COLO829 (cell line): ENCODE measurements around the gene ACP7.
"Not testable (repeated sequence)": the region's sequence is repeated elsewhere in the genome, so short reads cannot be mapped to it uniquely, and the experiment has no call there.

Source experiments
- DNase-seq: peaks from one replicate; pipeline ENCODE4 v3.0.0; 2012; ENCODE audit warnings: low spot score

The ACP7 gene

GRCh38 chr19:39132344-39132969 is 48.3 kb downstream of the ACP7 start:
- DNase-seq: no peak

GRCh38 chr19:39133431-39134270 is 49.5 kb downstream of the ACP7 start:
- DNase-seq: no peak

- no peak for DNase-seq
These were observed 51.5 kb downstream of the ACP7 start for GRCh38 chr19:39135701-39136100.

- DNase-seq: no peak
These were observed 52.2 kb downstream of the ACP7 start for GRCh38 chr19:39136225-39136940.

- no peak for DNase-seq
These were observed 53.0 kb downstream of the ACP7 start for GRCh38 chr19:39137131-39137530.

GRCh38 chr19:39138221-39139211 is 54.3 kb downstream of the ACP7 start:
- no peak for DNase-seq

- no peak for DNase-seq
These were observed 55.2 kb downstream of the ACP7 start for GRCh38 chr19:39139305-39139874.

GRCh38 chr19:39139971-39140453 is 55.8 kb downstream of the ACP7 start:
- DNase-seq: no peak

GRCh38 chr19:39140594-39140993 is 56.4 kb downstream of the ACP7 start:
- DNase-seq: no peak

GRCh38 chr19:39141929-39142328 is 57.8 kb downstream of the ACP7 start:
- no peak for DNase-seq

- no peak for DNase-seq
These were observed 58.5 kb downstream of the ACP7 start for GRCh38 chr19:39142630-39143029.

GRCh38 chr19:39143757-39144289 is 59.7 kb downstream of the ACP7 start:
- not testable (repeated sequence) for DNase-seq

- DNase-seq: no peak
These were observed 60.3 kb downstream of the ACP7 start for GRCh38 chr19:39144290-39145071.

GRCh38 chr19:39145180-39145953 is 61.2 kb downstream of the ACP7 start:
- DNase-seq: no peak

GRCh38 chr19:39146091-39146490 is 61.9 kb downstream of the ACP7 start:
- no peak for DNase-seq

- DNase-seq: no peak
These were observed 62.7 kb downstream of the ACP7 start for GRCh38 chr19:39146686-39147450.

GRCh38 chr19:39147480-39147879 is 63.3 kb downstream of the ACP7 start:
- no peak for DNase-seq

GRCh38 chr19:39148939-39149529 is 64.9 kb downstream of the ACP7 start:
- no peak for DNase-seq
